Activated naive CD8-positive, alpha-beta T cell treated with anti-CD3 and anti-CD28 coated beads, Interleukin-2, amount 10 ng/mL, durations not matched to agents 7 days and 5 days (primary cell): ENCODE measurements around the gene TLE1. TPM values are rescaled to one million over a fixed set of nuclear protein-coding genes. Genes with fewer than 3 reads are reported as not detected.

Experiments used
- ATAC-seq: fragments of 150-1000 bp; cut with Tn5 transposase; one replicate; pipeline ENCODE4 v1.10.0; 2021; ENCODE audit warnings: low read depth, moderate library complexity
- POLR2A ChIA-PET: fragments of 350-600 bp; sonication (Branson Sonifier 250); formaldehyde crosslinking; loops from one replicate; lab custom pipeline; 2021; ENCODE audit warnings: antibody characterized with exemption; lab: Charles Lee
- DNase-seq: peaks from one replicate; pipeline ENCODE4 v3.0.0; 2021
- H3K27ac Mint-ChIP-seq: one replicate; pipeline ENCODE4 v1.8.0; 2022; ENCODE audit warnings: mild to moderate bottlenecking, mixed read lengths
- H3K27me3 Mint-ChIP-seq: one replicate; pipeline ENCODE4 v1.8.0; 2022; ENCODE audit warnings: mild to moderate bottlenecking, moderate library complexity, mixed read lengths
- H3K36me3 Mint-ChIP-seq: one replicate; pipeline ENCODE4 v1.8.0; 2021; ENCODE audit warnings: mild to moderate bottlenecking, mixed read lengths
- H3K4me1 Mint-ChIP-seq: one replicate; pipeline ENCODE4 v1.8.0; 2021; ENCODE audit warnings: mixed read lengths
- H3K4me3 Mint-ChIP-seq: one replicate; pipeline ENCODE4 v1.8.0; 2022; ENCODE audit warnings: mild to moderate bottlenecking, moderate library complexity, mixed read lengths
- H3K9me3 Mint-ChIP-seq: one replicate; pipeline ENCODE4 v1.8.0; 2021; ENCODE audit warnings: mixed read lengths
- total RNA-seq, 2 experiments: library from RNA; stranded (reverse); gene quantifications; one replicate each; pipeline ENCODE4 v1.2.3, GENCODE V29; 2021

TLE1 gene
- total RNA-seq, 2 experiments from 2014 or later: 0.43 to 0.91 TPM

GRCh38 chr9:81633952-81634854 lies 55.1 kb downstream of the TLE1 start:
- POLR2A ChIA-PET: no interaction called here
- ATAC-seq (no peak), DNase-seq (no peak)
- Mint-ChIP-seq H3K27me3 (no peaks in the 10 kb centered on the region), H3K36me3 (no peaks in the 10 kb centered on the region), H3K4me1 (no peaks in the 10 kb centered on the region), H3K27ac (no peak overlapping the region), H3K9me3 (no peaks in the 10 kb centered on the region), H3K4me3 (no peak overlapping the region)

- H3K9me3 Mint-ChIP-seq: no peaks in the 10 kb centered on the region
- no peak overlapping the region for H3K27ac Mint-ChIP-seq
- ATAC-seq (no peak), DNase-seq (no peak)
- H3K4me3 Mint-ChIP-seq: no peak overlapping the region
- H3K36me3 Mint-ChIP-seq: no peaks in the 10 kb centered on the region
- POLR2A ChIA-PET: no interaction called here
- peaks cover 2% of the 10 kb centered on the region for H3K27me3 Mint-ChIP-seq
- H3K4me1 Mint-ChIP-seq: no peaks in the 10 kb centered on the region
These were observed 56.7 kb downstream of the TLE1 start for GRCh38 chr9:81632599-81632998.

- no peak for ATAC-seq
- Mint-ChIP-seq H3K27ac (no peak overlapping the region), H3K4me3 (no peak overlapping the region), H3K9me3 (no peaks in the 10 kb centered on the region), H3K36me3 (no peaks in the 10 kb centered on the region), H3K27me3 (peaks cover 2% of the 10 kb centered on the region), H3K4me1 (no peaks in the 10 kb centered on the region)
- DNase-seq: no peak
- POLR2A ChIA-PET: no interaction called here
These were observed 58.1 kb downstream of the TLE1 start for GRCh38 chr9:81631218-81631745.

- no peak for ATAC-seq
- Mint-ChIP-seq H3K4me3 (no peak overlapping the region), H3K27me3 (peaks cover 2% of the 10 kb centered on the region), H3K9me3 (no peaks in the 10 kb centered on the region), H3K36me3 (no peaks in the 10 kb centered on the region), H3K4me1 (no peaks in the 10 kb centered on the region), H3K27ac (no peak overlapping the region)
- POLR2A ChIA-PET: no interaction called here
- DNase-seq: no peak
These were observed 59.9 kb downstream of the TLE1 start for GRCh38 chr9:81629440-81629839.

GRCh38 chr9:81628897-81629296 lies 60.5 kb downstream of the TLE1 start:
- Mint-ChIP-seq H3K27ac (no peak overlapping the region), H3K36me3 (no peaks in the 10 kb centered on the region), H3K27me3 (peaks cover 6% of the 10 kb centered on the region), H3K4me3 (no peak overlapping the region), H3K4me1 (no peaks in the 10 kb centered on the region), H3K9me3 (no peaks in the 10 kb centered on the region)
- POLR2A ChIA-PET: no interaction called here
- no peak for ATAC-seq
- no peak for DNase-seq

- peaks cover 7% of the 10 kb centered on the region for H3K27me3 Mint-ChIP-seq
- POLR2A ChIA-PET: no interaction called here
- no peak for DNase-seq
- H3K27ac Mint-ChIP-seq: no peak overlapping the region
- H3K4me3 Mint-ChIP-seq: no peak overlapping the region
- no peak for ATAC-seq
- no peaks in the 10 kb centered on the region for H3K36me3 Mint-ChIP-seq
- H3K4me1 Mint-ChIP-seq: no peaks in the 10 kb centered on the region
- H3K9me3 Mint-ChIP-seq: no peaks in the 10 kb centered on the region
These were observed 61.9 kb downstream of the TLE1 start for GRCh38 chr9:81627481-81627880.

GRCh38 chr9:81626511-81626910 lies 62.8 kb downstream of the TLE1 start:
- DNase-seq (no peak), ATAC-seq (no peak)
- no peaks in the 10 kb centered on the region for H3K36me3 Mint-ChIP-seq
- H3K9me3 Mint-ChIP-seq: no peaks in the 10 kb centered on the region
- H3K27ac Mint-ChIP-seq: no peak overlapping the region
- POLR2A ChIA-PET: no interaction called here
- no peak overlapping the region for H3K4me3 Mint-ChIP-seq
- H3K4me1 Mint-ChIP-seq: no peaks in the 10 kb centered on the region
- H3K27me3 Mint-ChIP-seq: peaks cover 7% of the 10 kb centered on the region

GRCh38 chr9:81625969-81626368 lies 63.4 kb downstream of the TLE1 start:
- Mint-ChIP-seq H3K36me3 (no peaks in the 10 kb centered on the region), H3K4me1 (no peaks in the 10 kb centered on the region), H3K9me3 (no peaks in the 10 kb centered on the region), H3K27me3 (peaks cover 7% of the 10 kb centered on the region), H3K4me3 (no peak overlapping the region), H3K27ac (no peak overlapping the region)
- ATAC-seq (no peak), DNase-seq (no peak)
- POLR2A ChIA-PET: no interaction called here

- ATAC-seq: no peak
- no peak overlapping the region for H3K4me3 Mint-ChIP-seq
- DNase-seq: no peak
- no peaks in the 10 kb centered on the region for H3K9me3 Mint-ChIP-seq
- H3K27ac Mint-ChIP-seq: no peak overlapping the region
- POLR2A ChIA-PET: no interaction called here
- H3K36me3 Mint-ChIP-seq: no peaks in the 10 kb centered on the region
- peaks cover 15% of the 10 kb centered on the region for H3K4me1 Mint-ChIP-seq
- peaks cover 8% of the 10 kb centered on the region for H3K27me3 Mint-ChIP-seq
These were observed 65.6 kb downstream of the TLE1 start for GRCh38 chr9:81623778-81624177.

GRCh38 chr9:81622471-81623255 lies 66.7 kb downstream of the TLE1 start:
- no peak for ATAC-seq

GRCh38 chr9:81621785-81622259 lies 67.5 kb downstream of the TLE1 start:
- Mint-ChIP-seq H3K36me3 (no peaks in the 10 kb centered on the region), H3K4me3 (no peak overlapping the region), H3K27ac (no peak overlapping the region), H3K27me3 (peaks cover 8% of the 10 kb centered on the region), H3K9me3 (no peaks in the 10 kb centered on the region), H3K4me1 (peaks cover 15% of the 10 kb centered on the region)
- no peak for ATAC-seq
- DNase-seq: no peak
- POLR2A ChIA-PET: no interaction called here

More at GRCh38 chr9:81622471-81623255, 66.7 kb downstream of the TLE1 start:
- H3K4me3 Mint-ChIP-seq: no peak overlapping the region
- peaks cover 8% of the 10 kb centered on the region for H3K27me3 Mint-ChIP-seq
- no peak overlapping the region for H3K27ac Mint-ChIP-seq
- no peak for DNase-seq
- POLR2A ChIA-PET: no interaction called here
- H3K4me1 Mint-ChIP-seq: peaks cover 15% of the 10 kb centered on the region
- H3K9me3 Mint-ChIP-seq: no peaks in the 10 kb centered on the region
- H3K36me3 Mint-ChIP-seq: no peaks in the 10 kb centered on the region

GRCh38 chr9:81621118-81621517 lies 68.2 kb downstream of the TLE1 start:
- H3K4me3 Mint-ChIP-seq: no peak overlapping the region
- peaks cover 15% of the 10 kb centered on the region for H3K4me1 Mint-ChIP-seq
- POLR2A ChIA-PET: no interaction called here
- H3K36me3 Mint-ChIP-seq: no peaks in the 10 kb centered on the region
- DNase-seq (no peak), ATAC-seq (no peak)
- H3K27ac Mint-ChIP-seq: no peak overlapping the region
- no peaks in the 10 kb centered on the region for H3K9me3 Mint-ChIP-seq
- H3K27me3 Mint-ChIP-seq: peaks cover 8% of the 10 kb centered on the region

GRCh38 chr9:81620002-81620390 lies 69.4 kb downstream of the TLE1 start:
- DNase-seq (peak; percentile 34), ATAC-seq (peak; percentile 71)
- peaks cover 8% of the 10 kb centered on the region for H3K27me3 Mint-ChIP-seq
- H3K4me3 Mint-ChIP-seq: peak overlapping the region; percentile 1
- no peaks in the 10 kb centered on the region for H3K9me3 Mint-ChIP-seq
- H3K36me3 Mint-ChIP-seq: no peaks in the 10 kb centered on the region
- no peak overlapping the region for H3K27ac Mint-ChIP-seq
- peaks cover 15% of the 10 kb centered on the region for H3K4me1 Mint-ChIP-seq
- POLR2A ChIA-PET: no interaction called here
